ENCODE measurements around the gene CBFA2T3.

The CBFA2T3 gene

DNA sequence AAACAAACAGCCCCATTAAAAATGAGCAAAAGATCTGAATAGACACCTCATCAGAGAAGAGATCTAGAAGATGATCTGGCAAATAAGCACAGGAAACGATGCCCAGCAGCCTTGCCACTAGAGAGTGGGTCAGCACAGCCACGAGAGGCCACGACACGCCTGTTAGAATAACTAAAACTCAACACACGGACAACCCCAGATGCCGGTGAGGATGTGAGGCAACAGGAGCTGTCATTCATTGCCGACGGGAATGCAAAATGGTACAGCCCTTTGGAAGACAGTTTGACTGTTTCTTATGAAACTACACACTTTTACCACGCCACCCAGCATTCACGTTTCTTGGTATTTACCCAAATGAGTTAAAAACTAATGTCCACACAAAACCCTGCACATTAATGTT lies 31.5 kb downstream of the CBFA2T3 start:
- TF ChIP-seq GABPA (IDR thresholded peaks at IDR 0.05; ENCODE audit: low read depth) (no peak), SPI1 (IDR thresholded peaks at IDR 0.05; ENCODE audit: borderline replicate concordance, low read depth) (no peak), POLR2AphosphoS5 (IDR thresholded peaks at IDR 0.05; ENCODE audit: low read depth) (no peak)
- TF ChIP-seq, protein P1, sequence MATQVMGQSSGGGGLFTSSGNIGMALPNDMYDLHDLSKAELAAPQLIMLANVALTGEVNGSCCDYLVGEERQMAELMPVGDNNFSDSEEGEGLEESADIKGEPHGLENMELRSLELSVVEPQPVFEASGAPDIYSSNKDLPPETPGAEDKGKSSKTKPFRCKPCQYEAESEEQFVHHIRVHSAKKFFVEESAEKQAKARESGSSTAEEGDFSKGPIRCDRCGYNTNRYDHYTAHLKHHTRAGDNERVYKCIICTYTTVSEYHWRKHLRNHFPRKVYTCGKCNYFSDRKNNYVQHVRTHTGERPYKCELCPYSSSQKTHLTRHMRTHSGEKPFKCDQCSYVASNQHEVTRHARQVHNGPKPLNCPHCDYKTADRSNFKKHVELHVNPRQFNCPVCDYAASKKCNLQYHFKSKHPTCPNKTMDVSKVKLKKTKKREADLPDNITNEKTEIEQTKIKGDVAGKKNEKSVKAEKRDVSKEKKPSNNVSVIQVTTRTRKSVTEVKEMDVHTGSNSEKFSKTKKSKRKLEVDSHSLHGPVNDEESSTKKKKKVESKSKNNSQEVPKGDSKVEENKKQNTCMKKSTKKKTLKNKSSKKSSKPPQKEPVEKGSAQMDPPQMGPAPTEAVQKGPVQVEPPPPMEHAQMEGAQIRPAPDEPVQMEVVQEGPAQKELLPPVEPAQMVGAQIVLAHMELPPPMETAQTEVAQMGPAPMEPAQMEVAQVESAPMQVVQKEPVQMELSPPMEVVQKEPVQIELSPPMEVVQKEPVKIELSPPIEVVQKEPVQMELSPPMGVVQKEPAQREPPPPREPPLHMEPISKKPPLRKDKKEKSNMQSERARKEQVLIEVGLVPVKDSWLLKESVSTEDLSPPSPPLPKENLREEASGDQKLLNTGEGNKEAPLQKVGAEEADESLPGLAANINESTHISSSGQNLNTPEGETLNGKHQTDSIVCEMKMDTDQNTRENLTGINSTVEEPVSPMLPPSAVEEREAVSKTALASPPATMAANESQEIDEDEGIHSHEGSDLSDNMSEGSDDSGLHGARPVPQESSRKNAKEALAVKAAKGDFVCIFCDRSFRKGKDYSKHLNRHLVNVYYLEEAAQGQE (IDR thresholded peaks at IDR 0.05; ENCODE audit: insufficient replicate concordance, low read depth) = no peak
- TF ChIP-seq, protein P2, sequence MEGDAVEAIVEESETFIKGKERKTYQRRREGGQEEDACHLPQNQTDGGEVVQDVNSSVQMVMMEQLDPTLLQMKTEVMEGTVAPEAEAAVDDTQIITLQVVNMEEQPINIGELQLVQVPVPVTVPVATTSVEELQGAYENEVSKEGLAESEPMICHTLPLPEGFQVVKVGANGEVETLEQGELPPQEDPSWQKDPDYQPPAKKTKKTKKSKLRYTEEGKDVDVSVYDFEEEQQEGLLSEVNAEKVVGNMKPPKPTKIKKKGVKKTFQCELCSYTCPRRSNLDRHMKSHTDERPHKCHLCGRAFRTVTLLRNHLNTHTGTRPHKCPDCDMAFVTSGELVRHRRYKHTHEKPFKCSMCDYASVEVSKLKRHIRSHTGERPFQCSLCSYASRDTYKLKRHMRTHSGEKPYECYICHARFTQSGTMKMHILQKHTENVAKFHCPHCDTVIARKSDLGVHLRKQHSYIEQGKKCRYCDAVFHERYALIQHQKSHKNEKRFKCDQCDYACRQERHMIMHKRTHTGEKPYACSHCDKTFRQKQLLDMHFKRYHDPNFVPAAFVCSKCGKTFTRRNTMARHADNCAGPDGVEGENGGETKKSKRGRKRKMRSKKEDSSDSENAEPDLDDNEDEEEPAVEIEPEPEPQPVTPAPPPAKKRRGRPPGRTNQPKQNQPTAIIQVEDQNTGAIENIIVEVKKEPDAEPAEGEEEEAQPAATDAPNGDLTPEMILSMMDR (IDR thresholded peaks at IDR 0.05; ENCODE audit: insufficient read depth, low read length) = no peak
- Histone ChIP-seq H3K27me3 (ENCODE audit: insufficient read depth, poor library complexity, severe bottlenecking) (no peaks in the 10 kb centered on the region), H3K27ac (replicated peaks) (no peak overlapping the region), H3K4me3 (replicated peaks; ENCODE audit: insufficient read depth, low read length) (no peak overlapping the region)
- no peak for DNase-seq (ENCODE audit: low read depth in 1 of 2, low spot score in 1 of 2)

DNA sequence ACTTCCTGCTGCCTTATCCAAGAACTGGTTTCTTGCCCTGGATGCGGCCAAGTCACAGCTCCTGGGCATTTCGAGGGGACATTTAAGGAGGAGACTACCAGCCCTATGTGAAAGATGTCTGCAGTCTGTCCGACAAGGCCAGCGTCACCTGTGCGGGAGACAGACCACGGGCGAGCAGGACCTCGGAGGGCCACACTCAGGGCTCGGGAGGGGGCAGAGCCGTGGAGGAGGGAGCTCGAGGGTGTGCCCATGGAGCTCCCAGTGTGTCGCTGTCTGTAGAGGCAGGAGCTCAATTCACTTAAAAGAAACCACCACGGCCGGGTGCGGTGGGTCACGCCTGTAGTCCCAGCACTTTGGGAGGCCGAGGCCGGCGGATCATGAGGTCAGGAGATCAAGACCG lies 33.3 kb downstream of the CBFA2T3 start:
- DNase-seq (ENCODE audit: low read depth in 1 of 2, low spot score in 1 of 2) = no peak
- TF ChIP-seq, protein P2 (IDR thresholded peaks at IDR 0.05; ENCODE audit: insufficient read depth, low read length) = no peak
- no peak for TF ChIP-seq POLR2AphosphoS5 (IDR thresholded peaks at IDR 0.05; ENCODE audit: low read depth)
- TF ChIP-seq GABPA (IDR thresholded peaks at IDR 0.05; ENCODE audit: low read depth) = no peak
- no peak for TF ChIP-seq SPI1 (IDR thresholded peaks at IDR 0.05; ENCODE audit: borderline replicate concordance, low read depth)
- TF ChIP-seq, protein P1 (IDR thresholded peaks at IDR 0.05; ENCODE audit: insufficient replicate concordance, low read depth) = no peak
- Histone ChIP-seq H3K27me3 (ENCODE audit: insufficient read depth, poor library complexity, severe bottlenecking) (no peaks in the 10 kb centered on the region), H3K27ac (replicated peaks) (no peak overlapping the region), H3K4me3 (replicated peaks; ENCODE audit: insufficient read depth, low read length) (no peak overlapping the region)

DNA sequence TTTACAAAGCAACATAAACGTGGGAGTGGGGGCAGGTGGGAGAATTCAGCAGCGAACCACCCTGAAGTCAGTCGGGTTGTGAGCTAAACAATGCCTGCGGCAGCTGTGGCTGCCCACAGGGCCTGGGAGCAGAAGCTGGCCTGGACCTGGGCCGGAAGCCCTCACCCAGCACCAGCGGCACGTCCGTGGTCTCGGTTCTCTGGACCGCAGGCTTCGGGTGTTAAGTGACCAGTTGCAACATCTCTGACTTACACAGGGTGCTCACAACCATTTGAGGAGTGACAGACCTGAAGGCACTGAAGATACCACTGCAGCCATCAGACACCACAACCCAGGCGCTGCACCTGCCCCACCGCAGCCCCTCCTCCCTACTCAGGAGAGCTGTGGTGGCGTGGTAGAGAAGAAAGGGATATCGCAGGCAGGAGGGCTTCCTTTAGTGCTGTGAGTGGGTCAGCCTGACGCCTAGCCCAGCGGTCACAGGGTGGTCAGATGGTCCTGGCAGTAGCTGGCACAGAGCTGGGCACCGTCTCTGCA lies 33.8 kb downstream of the CBFA2T3 start:
- H3K27ac ChIP-seq (replicated peaks) = no peak overlapping the region
- no peak for DNase-seq (ENCODE audit: low read depth in 1 of 2, low spot score in 1 of 2)
- no peak for TF ChIP-seq GABPA (IDR thresholded peaks at IDR 0.05; ENCODE audit: low read depth)
- TF ChIP-seq, protein P1 (IDR thresholded peaks at IDR 0.05; ENCODE audit: insufficient replicate concordance, low read depth) = no peak
- TF ChIP-seq POLR2AphosphoS5 (IDR thresholded peaks at IDR 0.05; ENCODE audit: low read depth) = no peak
- no peak for TF ChIP-seq SPI1 (IDR thresholded peaks at IDR 0.05; ENCODE audit: borderline replicate concordance, low read depth)
- H3K4me3 ChIP-seq (replicated peaks; ENCODE audit: insufficient read depth, low read length) = no peak overlapping the region
- no peaks in the 10 kb centered on the region for H3K27me3 ChIP-seq (ENCODE audit: insufficient read depth, poor library complexity, severe bottlenecking)

Data from HL-60 (cell line).